HepG2 (cell line): ENCODE measurements around the gene SNX27. TPM values are rescaled to one million over a fixed set of nuclear protein-coding genes. Genes with fewer than 3 reads are reported as not detected.

Source experiments
- ATRX ChIP-seq: sonication (generic); formaldehyde crosslinking; IDR thresholded peaks from 2 replicates; pipeline ENCODE4 v1.4.0; 2020; ENCODE audit warnings: missing genetic modification reagents, borderline replicate concordance
- CCDC6 ChIP-seq: sonication (generic); formaldehyde crosslinking; IDR thresholded peaks from 2 replicates; pipeline ENCODE4 v1.8.1; 2022; ENCODE audit warnings: mild to moderate bottlenecking, missing genetic modification reagents, moderate library complexity
- CEBPB ChIP-seq: IDR thresholded peaks from 2 replicates; pipeline ENCODE4 v1.6.1; 2011; ENCODE audit warnings: low read depth, low read length, improper control_type of control experiment, borderline replicate concordance
- CEBPG ChIP-seq: IDR thresholded peaks from 2 replicates; pipeline ENCODE4 v1.6.1; 2016
- CREB1 ChIP-seq, 2 experiments: fragments of 450-650 bp in 1 of 2; IDR thresholded peaks; 2 replicates each; pipeline ENCODE4 v1.6.1; 2016 to 2017; ENCODE audit warnings: control low read depth in 1 of 2, mild to moderate bottlenecking in 1 of 2, missing compliant biosample characterization in 1 of 2, missing genetic modification characterization in 1 of 2
- KLF9 ChIP-seq: IDR thresholded peaks from 2 replicates; pipeline ENCODE4 v1.6.1; 2016; ENCODE audit warnings: low read depth
- MYPOP ChIP-seq: sonication (generic); formaldehyde crosslinking; IDR thresholded peaks from 2 replicates; pipeline ENCODE4 v1.8.1; 2023; ENCODE audit warnings: mild to moderate bottlenecking, moderate library complexity, missing genetic modification reagents
- NFE2L1 ChIP-seq: sonication (generic); formaldehyde crosslinking; IDR thresholded peaks from 2 replicates; pipeline ENCODE4 v1.4.0; 2020; ENCODE audit warnings: missing genetic modification reagents, mild to moderate bottlenecking, borderline replicate concordance
- NFKBIZ ChIP-seq: IDR thresholded peaks from 2 replicates; pipeline ENCODE4 v1.6.1; 2018; ENCODE audit warnings: missing genetic modification reagents, missing compliant biosample characterization
- NKX3-1 ChIP-seq: sonication (generic); formaldehyde crosslinking; IDR thresholded peaks from 2 replicates; pipeline ENCODE4 v1.5.0; 2020; ENCODE audit warnings: missing genetic modification reagents
- PHF21A ChIP-seq: sonication (generic); formaldehyde crosslinking; IDR thresholded peaks from 2 replicates; pipeline ENCODE4 v1.5.0; 2020; ENCODE audit warnings: mild to moderate bottlenecking, missing genetic modification reagents
- TBP ChIP-seq: sonication (generic); formaldehyde crosslinking; IDR thresholded peaks from 2 replicates; pipeline ENCODE4 v1.5.0; 2020; ENCODE audit warnings: missing genetic modification reagents
- TFAP4 ChIP-seq: sonication (generic); IDR thresholded peaks from 2 replicates; pipeline ENCODE4 v1.6.1; 2016; ENCODE audit warnings: low read depth, borderline replicate concordance
- ZBTB4 ChIP-seq: sonication (generic); formaldehyde crosslinking; IDR thresholded peaks from 2 replicates; pipeline ENCODE4 v1.4.0; 2020; ENCODE audit warnings: missing genetic modification reagents, mild to moderate bottlenecking, borderline replicate concordance
- ZFP37 ChIP-seq: sonication (generic); formaldehyde crosslinking; IDR thresholded peaks from 2 replicates; pipeline ENCODE4 v1.4.0; 2020; ENCODE audit warnings: missing genetic modification reagents, borderline replicate concordance
- ZFP62 ChIP-seq: sonication (generic); formaldehyde crosslinking; IDR thresholded peaks from 2 replicates; pipeline ENCODE4 v1.4.0; 2020; ENCODE audit warnings: missing genetic modification reagents
- ZNF326 ChIP-seq: sonication (generic); formaldehyde crosslinking; IDR thresholded peaks from 2 replicates; pipeline ENCODE4 v1.4.0; 2020; ENCODE audit warnings: missing genetic modification reagents, borderline replicate concordance
- ZNF331 ChIP-seq: sonication (generic); formaldehyde crosslinking; IDR thresholded peaks from 2 replicates; pipeline ENCODE4 v1.4.0; 2020; ENCODE audit warnings: missing genetic modification reagents
- ZNF530 ChIP-seq: sonication (generic); formaldehyde crosslinking; IDR thresholded peaks from 2 replicates; pipeline ENCODE4 v1.5.0; 2020; ENCODE audit warnings: low read depth, mild to moderate bottlenecking, missing genetic modification reagents
- ZNF607 ChIP-seq: sonication (generic); formaldehyde crosslinking; IDR thresholded peaks from 2 replicates; pipeline ENCODE4 v1.5.1; 2020; ENCODE audit warnings: missing genetic modification reagents, mild to moderate bottlenecking, borderline replicate concordance
- ZNF670 ChIP-seq: sonication (generic); formaldehyde crosslinking; IDR thresholded peaks from 2 replicates; pipeline ENCODE4 v1.8.0; 2022; ENCODE audit warnings: mild to moderate bottlenecking, missing genetic modification reagents, borderline replicate concordance
- ZNF780A ChIP-seq: sonication (generic); formaldehyde crosslinking; IDR thresholded peaks from 2 replicates; pipeline ENCODE4 v1.8.0; 2022; ENCODE audit warnings: mild to moderate bottlenecking, missing genetic modification reagents, moderate library complexity
- ZNF800 ChIP-seq: sonication (generic); formaldehyde crosslinking; IDR thresholded peaks from 2 replicates; pipeline ENCODE4 v1.4.0; 2020; ENCODE audit warnings: missing genetic modification reagents
- ZNF883 ChIP-seq: sonication (generic); formaldehyde crosslinking; IDR thresholded peaks from 2 replicates; pipeline ENCODE4 v1.5.1; 2020; ENCODE audit warnings: mild to moderate bottlenecking, missing genetic modification reagents; ENCODE audit errors: not compliant biosample characterization
- polyA plus RNA-seq, 8 experiments: library from polyadenylated mRNA; depleted of rRNA in 3 of 8; stranded (reverse) in 7 of 8; unstranded in 1 of 8; fragments of >200 nt; fragmentation: Illumina TruSeq in 4 of 8; extraction: Trizol in 4 of 8; gene quantifications; 2 replicates each; pipeline versions ENCODE4 v1.2.1 to v1.2.3, GENCODE V29; 2011 to 2016; ENCODE audit warnings: low read depth in 4 of 8, missing spikeins in 1 of 8, mixed read lengths in 1 of 8; ENCODE audit not compliant: insufficient read depth in 1 of 8
- total RNA-seq, 5 experiments: library from RNA; depleted of rRNA; stranded (reverse); fragments of >200 nt; fragmentation: Illumina TruSeq; extraction: Trizol; gene quantifications; 2 replicates each; pipeline ENCODE4 v1.2.3, GENCODE V29; 2016; ENCODE audit warnings: low read depth in 1 of 5

The SNX27 gene
- total and polyA plus RNA-seq, 2 of the 13 experiments (the other 11 are each of a cell fraction or from before 2014, with no cell fraction given): 14.4 to 17.8 TPM

- peak; percentile 41; the same call in 1 of the 2 replicates for TF ChIP-seq CEBPG
- TF ChIP-seq CEBPB: peak; percentile 80
- no peak for TF ChIP-seq CREB1 (IDR thresholded peaks at IDR 0.05)
- 0 out of 2 replicates have a peak, but pooled peaks have one; percentile 10 for TF ChIP-seq CREB1 (CRISPR knock-in tag; IDR thresholded peaks at IDR 0.05)
- TF ChIP-seq ZFP62 (CRISPR knock-in tag): no peak
- TF ChIP-seq PHF21A (CRISPR knock-in tag): peak; percentile 25; the same call in 1 of the 2 replicates
- TF ChIP-seq ZNF607 (CRISPR knock-in tag): no peak
- TF ChIP-seq NKX3-1 (CRISPR knock-in tag): no peak
- TF ChIP-seq ATRX (CRISPR knock-in tag): no peak
- no peak for TF ChIP-seq ZFP37 (CRISPR knock-in tag)
- TF ChIP-seq ZNF800 (CRISPR knock-in tag): no peak
- no peak for TF ChIP-seq TBP (CRISPR knock-in tag)
- TF ChIP-seq NFE2L1: no peak
- TF ChIP-seq ZNF331 (CRISPR knock-in tag): no peak
- no peak for TF ChIP-seq NFKBIZ (CRISPR knock-in tag)
- no peak for TF ChIP-seq ZNF883 (CRISPR knock-in tag)
- TF ChIP-seq KLF9 (CRISPR knock-in tag): no peak
- no peak for TF ChIP-seq CCDC6 (CRISPR knock-in tag)
- no peak for TF ChIP-seq ZBTB4 (CRISPR knock-in tag)
- TF ChIP-seq ZNF780A (CRISPR knock-in tag): no peak
- TF ChIP-seq ZNF530 (CRISPR knock-in tag): no peak
- no peak for TF ChIP-seq ZNF670 (CRISPR knock-in tag)
- TF ChIP-seq MYPOP (CRISPR knock-in tag): no peak
- TF ChIP-seq TFAP4: no peak
- no peak for TF ChIP-seq ZNF326 (CRISPR knock-in tag)
- TF ChIP-seq, all 625 proteins: peak for 6
Observed at GRCh38 chr1:151729966-151730291, 118.1 kb downstream of the SNX27 start (continued).
